Neutrophil (primary cell): ENCODE results near the gene MSI2.

Experiments
- H3K27ac ChIP-seq: fragments of 200-600 bp; sonication (generic); 2 replicates; pipeline ENCODE4 v1.5.1; 2016; ENCODE audit warnings: mild to moderate bottlenecking, moderate library complexity
- H3K27me3 ChIP-seq: fragments of 200-600 bp; sonication (generic); 2 replicates; pipeline ENCODE4 v1.6.0; 2016; ENCODE audit warnings: mild to moderate bottlenecking
- H3K36me3 ChIP-seq: fragments of 200-600 bp; sonication (generic); 2 replicates; pipeline ENCODE4 v1.5.1; 2017
- H3K4me1 ChIP-seq, 2 experiments: fragments of 200-600 bp in 1 of 2; sonication (generic) in 1 of 2; 1 replicate in 1 of 2; 2 replicates in 1 of 2; pipeline versions ENCODE4 v1.5.1 to v1.6.1; 2013 to 2016; ENCODE audit warnings: low read depth in 1 of 2, low read length in 1 of 2, mild to moderate bottlenecking in 1 of 2, moderate library complexity in 1 of 2; ENCODE audit not compliant: control insufficient read depth in 1 of 2, insufficient read depth in 1 of 2
- H3K4me3 ChIP-seq, 2 experiments: fragments of 200-600 bp in 1 of 2; sonication (generic) in 1 of 2; 1 replicate in 1 of 2; 2 replicates in 1 of 2; pipeline ENCODE4 v1.5.1; 2013 to 2016; ENCODE audit warnings: low read depth in 1 of 2, low read length in 1 of 2, mild to moderate bottlenecking in 1 of 2, moderate library complexity in 1 of 2
- H3K9me3 ChIP-seq: fragments of 200-600 bp; sonication (generic); 2 replicates; pipeline ENCODE4 v1.5.1; 2016
- CTCF ChIP-seq: fragments of 200-600 bp; sonication (generic); IDR thresholded peaks from 2 replicates; pipeline ENCODE4 v1.5.1; 2016; ENCODE audit warnings: antibody characterized with exemption

Gene MSI2

GRCh38 chr17:57674894-57675293 lies 418.6 kb downstream of the MSI2 start:
- H3K4me3 ChIP-seq, result no peak overlapping the region
- no peak for TF ChIP-seq CTCF
- H3K27ac ChIP-seq, result no peak overlapping the region
- H3K36me3 ChIP-seq, result no peaks in the 10 kb centered on the region
- peaks cover 6 to 7% of the 10 kb centered on the region in 2 experiments for H3K4me1 ChIP-seq
- H3K9me3 ChIP-seq, result no peaks in the 10 kb centered on the region
- no peaks in the 10 kb centered on the region for H3K27me3 ChIP-seq

DNA sequence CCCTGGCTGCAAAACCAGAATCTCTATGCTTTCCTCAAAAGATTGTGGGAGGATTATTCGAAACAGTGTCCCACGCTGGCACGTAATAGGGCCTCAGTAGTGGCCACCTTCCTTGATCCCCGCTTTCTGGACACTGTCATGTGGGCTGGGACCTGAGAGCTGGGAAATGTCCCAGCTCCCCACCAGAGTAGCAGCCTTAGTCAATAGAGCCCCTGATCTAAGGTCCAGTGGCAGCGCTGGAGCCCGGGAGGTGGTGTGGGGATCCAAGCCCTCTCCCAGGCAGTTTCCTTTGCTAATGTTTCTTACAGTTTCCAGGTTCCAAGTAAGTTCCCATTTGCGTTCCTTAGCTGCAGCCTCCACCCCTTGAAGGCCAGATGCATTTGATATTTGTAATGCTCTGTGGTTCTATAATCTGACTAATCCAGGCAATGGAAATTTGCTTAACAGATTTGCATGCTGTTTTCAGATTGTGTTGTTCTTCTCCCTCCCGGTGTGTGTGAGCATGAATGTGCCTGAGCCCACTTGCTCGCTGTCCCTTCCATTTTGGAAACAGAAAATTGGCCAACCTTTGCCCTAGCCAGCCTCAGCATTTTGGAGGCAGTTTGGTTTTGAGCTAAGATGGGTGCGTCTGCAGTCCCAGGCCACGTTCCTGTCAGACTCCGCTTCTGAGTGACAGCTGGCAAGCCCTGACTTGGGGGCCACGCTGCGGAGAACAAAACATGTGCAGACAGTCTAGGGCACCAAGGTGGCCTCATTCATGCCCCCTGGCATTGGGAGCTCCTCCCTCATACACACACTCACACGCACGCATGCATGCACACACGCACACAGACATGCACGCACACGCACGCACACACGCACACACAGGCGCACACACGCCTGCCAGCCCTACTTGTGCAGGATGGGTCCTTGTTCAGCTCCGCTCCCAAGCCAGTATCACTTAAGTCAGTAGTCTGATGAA lies 419.4 kb downstream of the MSI2 start:
- Histone ChIP-seq H3K36me3 (no peaks in the 10 kb centered on the region), H3K9me3 (no peaks in the 10 kb centered on the region), H3K27me3 (no peaks in the 10 kb centered on the region), H3K4me1 (peaks cover 6 to 7% of the 10 kb centered on the region in 2 experiments), H3K27ac (no peak overlapping the region), H3K4me3 (no peak overlapping the region)
- TF ChIP-seq CTCF, result no peak

DNA sequence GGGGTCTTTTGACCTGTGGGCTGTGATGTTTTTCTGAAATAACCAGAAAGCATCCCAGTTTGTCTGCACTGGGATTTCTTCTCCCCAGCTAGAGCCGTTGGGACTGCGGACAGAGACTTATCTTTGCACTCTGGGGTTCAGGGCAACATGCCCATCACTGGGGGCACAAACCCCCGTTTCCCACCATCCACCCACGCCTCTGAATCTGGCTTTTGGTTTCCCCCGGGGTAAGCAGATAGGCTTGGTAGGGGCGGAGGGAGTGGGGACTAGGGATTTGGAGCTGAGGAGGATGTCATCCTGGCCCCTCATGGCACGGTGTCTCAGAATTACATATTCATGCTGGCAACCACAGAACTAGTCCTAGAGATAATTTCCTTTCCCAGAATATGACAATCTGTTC lies 420.2 kb downstream of the MSI2 start:
- TF ChIP-seq CTCF, result no peak
- Histone ChIP-seq H3K36me3 (no peaks in the 10 kb centered on the region), H3K4me1 (peaks cover 6 to 7% of the 10 kb centered on the region in 2 experiments), H3K4me3 (no peak overlapping the region), H3K9me3 (no peaks in the 10 kb centered on the region), H3K27me3 (no peaks in the 10 kb centered on the region), H3K27ac (no peak overlapping the region)

GRCh38 chr17:57677301-57677700 lies 421.0 kb downstream of the MSI2 start:
- TF ChIP-seq CTCF, result no peak
- no peak overlapping the region for H3K27ac ChIP-seq
- H3K9me3 ChIP-seq, result no peaks in the 10 kb centered on the region
- H3K4me3 ChIP-seq, result no peak overlapping the region
- peaks cover 1% of the 10 kb centered on the region in 2 experiments for H3K4me1 ChIP-seq
- H3K36me3 ChIP-seq, result no peaks in the 10 kb centered on the region
- H3K27me3 ChIP-seq, result no peaks in the 10 kb centered on the region

- Histone ChIP-seq H3K4me1 (no peaks in the 10 kb centered on the region), H3K4me3 (no peak overlapping the region), H3K27me3 (no peaks in the 10 kb centered on the region), H3K36me3 (no peaks in the 10 kb centered on the region), H3K9me3 (no peaks in the 10 kb centered on the region), H3K27ac (no peak overlapping the region)
- no peak for TF ChIP-seq CTCF
Observed at GRCh38 chr17:57677858-57678257, 421.5 kb downstream of the MSI2 start.
